Measurements from ENCODE around the gene HTATSF1.

HTATSF1 gene

DNA sequence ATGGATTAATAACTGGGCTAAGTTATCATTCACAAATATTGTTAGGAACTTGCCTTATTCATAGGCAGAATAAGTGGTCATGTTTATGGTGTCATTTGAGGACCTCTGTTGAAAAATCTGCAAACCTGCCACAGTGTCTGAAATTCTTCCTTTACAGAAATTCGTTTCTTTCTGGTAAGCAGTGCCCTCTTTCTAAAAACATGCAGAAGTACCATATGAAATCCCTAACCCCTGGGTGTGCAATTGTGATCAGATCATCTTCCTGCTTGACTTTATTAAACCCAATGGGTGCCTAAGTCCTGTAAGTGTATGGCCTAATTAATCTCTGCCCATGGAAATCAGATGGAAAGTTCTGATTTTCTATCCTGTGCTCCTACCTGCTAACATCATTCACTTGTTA lies 4.4 kb upstream of the HTATSF1 start:
- no peak for DNase-seq (ENCODE audit: low spot score)
- TF ChIP-seq CTCF (IDR thresholded peaks at IDR 0.05; ENCODE audit: extremely low read depth, missing control alignments): no peak

GRCh38 chrX:136495043-136495442 lies 2.3 kb upstream of the HTATSF1 start:
- TF ChIP-seq CTCF (IDR thresholded peaks at IDR 0.05; ENCODE audit: extremely low read depth, missing control alignments): no peak
- no peak for DNase-seq (ENCODE audit: low spot score)

DNA sequence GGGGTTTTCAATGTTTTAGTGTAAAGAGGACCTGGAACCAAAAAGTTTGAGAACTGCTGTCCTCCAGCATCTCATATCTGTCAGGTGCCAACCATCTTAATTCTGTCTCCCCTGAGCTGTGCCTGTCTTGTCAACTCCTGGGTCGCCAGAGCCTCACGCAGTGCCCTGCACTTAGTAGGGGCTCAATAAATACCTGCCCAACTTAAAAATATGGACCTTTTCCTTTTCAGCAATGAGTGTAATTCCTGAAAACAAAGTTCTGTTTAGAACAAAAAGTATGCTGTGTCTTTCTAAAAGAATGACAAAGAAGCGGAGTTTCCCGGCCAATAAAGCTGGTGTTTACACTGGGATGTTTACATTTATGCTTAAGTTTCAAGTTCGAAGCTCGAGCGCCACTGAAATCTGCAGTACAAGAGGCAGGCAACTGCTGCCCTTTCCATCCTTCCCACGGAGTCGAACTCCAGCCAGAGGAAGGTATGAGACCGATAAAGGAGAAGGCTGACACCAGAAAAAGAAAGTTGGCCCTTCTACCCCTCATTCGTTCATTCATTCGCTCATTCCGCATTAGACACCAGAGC lies 1.1 kb upstream of the HTATSF1 start:
- no peak for DNase-seq (ENCODE audit: low spot score)
- no peak for TF ChIP-seq CTCF (IDR thresholded peaks at IDR 0.05; ENCODE audit: extremely low read depth, missing control alignments)

GRCh38 chrX:136496764-136497555 lies 432 bp upstream of the HTATSF1 start:
- no peak for TF ChIP-seq CTCF (IDR thresholded peaks at IDR 0.05; ENCODE audit: extremely low read depth, missing control alignments)
- peak; percentile 84 for DNase-seq (ENCODE audit: low spot score)

- no peak for TF ChIP-seq CTCF (IDR thresholded peaks at IDR 0.05; ENCODE audit: extremely low read depth, missing control alignments)
- no peak for DNase-seq (ENCODE audit: low spot score)
Observed at GRCh38 chrX:136519069-136519468, 21.7 kb downstream of the HTATSF1 start.

- TF ChIP-seq CTCF (IDR thresholded peaks at IDR 0.05; ENCODE audit: extremely low read depth, missing control alignments): no peak
Observed at GRCh38 chrX:136523770-136524169, 26.4 kb downstream of the HTATSF1 start.

DNA sequence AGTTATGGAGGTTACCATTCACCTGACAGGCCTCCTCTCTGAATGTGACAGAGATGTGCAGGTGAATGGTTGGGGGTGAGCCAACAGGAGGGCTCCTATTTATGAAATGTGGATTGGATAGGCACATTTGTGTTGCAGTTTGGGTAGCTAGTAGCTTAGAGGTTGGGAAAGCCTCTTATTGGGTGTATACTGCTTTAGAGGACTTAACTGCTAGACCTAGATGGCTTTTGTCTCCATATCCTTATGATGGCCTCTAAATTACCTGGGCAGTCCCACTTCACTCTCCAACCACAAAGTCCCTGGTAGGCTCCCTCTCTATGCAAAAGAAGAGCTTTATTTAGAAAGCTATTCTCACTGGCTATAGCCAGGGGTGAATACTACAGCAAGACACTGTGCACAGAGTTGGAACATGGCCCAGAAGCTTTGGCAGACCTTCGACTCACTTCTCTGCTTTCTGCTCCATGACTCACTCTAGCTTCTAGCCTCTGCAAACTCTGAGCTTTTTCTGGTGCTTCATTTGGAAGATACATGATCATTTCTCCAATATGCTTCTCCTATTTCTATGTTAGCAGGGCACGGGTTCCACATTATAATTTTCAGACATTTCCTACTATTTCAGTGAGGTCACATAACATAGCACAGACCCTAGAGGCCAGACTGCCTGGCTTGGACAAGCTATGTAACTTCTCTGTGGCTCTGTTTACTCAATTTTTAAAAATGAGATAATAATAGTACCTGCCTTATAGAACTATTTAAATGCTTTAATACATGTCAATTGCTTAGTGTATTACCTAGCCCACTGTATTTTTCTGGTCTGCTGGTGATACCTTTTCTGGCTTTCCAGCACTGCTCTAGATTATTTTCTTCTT lies 28.6 kb downstream of the HTATSF1 start:
- DNase-seq (ENCODE audit: low spot score): no peak
- TF ChIP-seq CTCF (IDR thresholded peaks at IDR 0.05; ENCODE audit: extremely low read depth, missing control alignments): no peak

More at GRCh38 chrX:136523770-136524169, 26.4 kb downstream of the HTATSF1 start:
- DNase-seq (ENCODE audit: low spot score): no peak

All from GM20000 (cell line).